ENCODE data around the gene FBXO4.

Gene FBXO4

DNA sequence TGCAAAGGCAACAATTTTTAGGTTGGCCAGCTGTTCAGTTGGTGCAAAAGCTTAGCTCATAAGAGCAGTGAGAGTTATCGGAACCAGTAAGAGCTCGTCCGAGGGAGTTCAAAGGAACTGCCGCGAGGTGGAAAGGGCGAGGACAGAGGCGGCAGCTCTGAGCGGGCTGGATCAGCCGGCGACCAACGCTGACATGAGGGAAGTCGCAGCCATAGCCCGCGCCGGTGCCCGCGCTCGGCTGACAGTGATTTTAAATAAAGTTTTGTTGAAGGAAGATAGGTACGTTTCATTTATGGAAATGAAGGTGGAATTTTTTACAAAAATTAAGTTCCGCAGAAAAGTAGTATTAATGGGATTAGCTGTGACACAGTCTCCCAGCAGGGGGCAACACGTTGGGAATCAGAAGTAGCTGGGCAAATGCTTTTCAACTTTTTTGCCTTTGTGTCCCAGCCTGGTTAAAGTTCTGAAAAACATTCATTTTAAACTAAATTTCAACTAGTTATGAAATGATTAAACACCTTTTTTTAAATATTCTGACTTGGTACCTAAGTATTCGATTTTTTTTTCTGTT, 43.2 kb downstream of the FBXO4 start:
- TF ChIP-seq CTCF (IDR thresholded peaks at IDR 0.05) = peak; percentile 39; the same call in 1 of the 2 replicates

GRCh38 chr5:41973087-41973486, 48.0 kb downstream of the FBXO4 start:
- no peak for TF ChIP-seq CTCF (IDR thresholded peaks at IDR 0.05)

DNA sequence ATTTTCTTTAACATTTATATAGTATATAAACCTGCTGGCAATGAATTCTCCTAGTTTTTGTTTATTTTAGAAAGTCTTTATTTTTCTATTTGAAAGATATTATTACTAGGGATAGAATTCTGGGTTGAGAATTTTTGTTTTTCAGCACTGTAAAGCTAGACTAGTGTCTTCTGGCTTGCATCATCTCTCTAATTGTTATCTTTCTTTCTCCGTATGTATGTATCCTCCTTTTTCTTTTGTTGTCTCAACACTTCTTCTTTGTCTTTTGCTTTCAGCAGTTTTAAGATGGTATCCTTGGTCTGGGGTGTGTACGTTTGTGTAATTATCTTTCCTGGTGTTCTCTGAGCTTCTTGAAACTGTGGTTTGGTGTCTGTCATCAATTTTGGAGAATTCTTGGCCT, 48.8 kb downstream of the FBXO4 start:
- no peak for TF ChIP-seq CTCF (IDR thresholded peaks at IDR 0.05)

GRCh38 chr5:41978676-41979075, 53.6 kb downstream of the FBXO4 start:
- no peak for TF ChIP-seq CTCF (IDR thresholded peaks at IDR 0.05)

DNA sequence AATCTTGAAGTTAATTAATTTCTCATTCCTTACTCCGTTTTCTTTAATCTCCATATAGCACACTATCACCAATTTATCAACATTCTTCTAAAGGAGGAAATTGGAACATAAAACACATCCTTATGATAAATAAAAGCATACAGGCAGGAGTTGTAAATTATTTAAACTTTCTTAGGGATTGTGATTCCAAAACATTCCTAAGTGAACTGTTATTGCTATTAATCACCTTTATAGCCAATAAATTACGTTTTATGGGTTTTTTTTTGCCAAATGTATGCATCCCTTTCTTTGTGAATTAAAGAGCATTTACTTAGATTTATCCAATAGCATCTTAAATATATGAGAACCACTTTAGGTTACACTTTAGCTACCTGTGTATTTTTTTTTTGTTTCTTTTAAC, 55.3 kb downstream of the FBXO4 start:
- no peak for TF ChIP-seq CTCF (IDR thresholded peaks at IDR 0.05)

- TF ChIP-seq CTCF (IDR thresholded peaks at IDR 0.05) = no peak
Measured at GRCh38 chr5:41980870-41981269, 55.8 kb downstream of the FBXO4 start.

DNA sequence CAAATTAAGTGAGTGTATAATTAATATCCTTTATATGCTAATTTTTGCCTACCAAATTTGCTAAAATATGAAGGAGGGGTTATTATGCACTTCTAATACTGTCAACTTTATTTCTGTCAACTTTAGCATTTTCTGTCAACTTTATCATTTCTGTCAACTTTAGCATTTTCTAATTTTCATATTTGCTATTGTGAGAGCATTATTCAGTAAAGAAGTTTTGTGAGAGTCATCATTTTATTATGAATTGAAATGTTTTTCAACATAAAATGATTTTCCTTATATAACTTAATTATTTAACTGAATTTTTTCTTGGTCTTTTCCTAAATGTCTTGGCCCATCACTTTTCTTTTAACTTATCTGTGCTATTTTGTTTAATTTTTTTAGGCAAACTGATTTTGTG, 58.2 kb downstream of the FBXO4 start:
- TF ChIP-seq CTCF (IDR thresholded peaks at IDR 0.05) = no peak

All from LNCAP (cell line).